ENCODE data around the gene TLDC2. TPM values are rescaled to one million over a fixed set of nuclear protein-coding genes. Genes with fewer than 3 reads are reported as not detected.
A peak's percentile ranks its signal among the peaks of the same experiment; 100 is the strongest.

Gene TLDC2
- total RNA-seq, 1 donor from 2014 or later: not detected

- H3K27me3 Mint-ChIP-seq (ENCODE audit: low read depth, unreplicated experiment): no peaks in the 10 kb centered on the region
- no peaks in the 10 kb centered on the region for H3K9me3 Mint-ChIP-seq (ENCODE audit: unreplicated experiment)
- H3K79me2 ChIP-seq (ENCODE audit: insufficient read depth, low read length): peaks cover 81% of the 10 kb centered on the region
- peaks cover 7% of the 10 kb centered on the region for H4K20me1 ChIP-seq (ENCODE audit: insufficient read depth, low read length)
- peaks cover 8% of the 10 kb centered on the region for H3K36me3 Mint-ChIP-seq (ENCODE audit: low read depth, unreplicated experiment)
- TF ChIP-seq CTCF (IDR thresholded peaks at IDR 0.05; ENCODE audit: insufficient read depth, low read depth, low read length) (no peak), EZH2 (IDR thresholded peaks at IDR 0.05; ENCODE audit: insufficient read depth, low read length) (no peak)
- H3K27ac ChIP-seq (ENCODE audit: low read depth, low read length): peak overlapping the region; percentile 88
- peak overlapping the region; percentile 87 for H3K27ac Mint-ChIP-seq (ENCODE audit: unreplicated experiment)
- H3K9ac ChIP-seq (ENCODE audit: low read length): peak overlapping the region; percentile 63
- no peaks in the 10 kb centered on the region for H3K9me3 ChIP-seq (ENCODE audit: insufficient read depth, low read depth, low read length)
- H3K36me3 ChIP-seq (ENCODE audit: insufficient read depth, low read length): no peaks in the 10 kb centered on the region
- H3K4me1 ChIP-seq (ENCODE audit: insufficient read depth, low read length): peaks cover 50% of the 10 kb centered on the region
- H3K4me1 Mint-ChIP-seq (ENCODE audit: low read depth, unreplicated experiment): peaks cover 23% of the 10 kb centered on the region
- H3K4me3 ChIP-seq (ENCODE audit: insufficient read depth, low read depth, low read length): no peak overlapping the region
- H3K4me3 Mint-ChIP-seq (ENCODE audit: unreplicated experiment): peak overlapping the region; percentile 54
- H2AFZ ChIP-seq (ENCODE audit: low read depth, low read length): no peak overlapping the region
- FAIRE-seq (no peak), DNase-seq (ENCODE audit: low read depth) (peak; percentile 91)
- H3K4me2 ChIP-seq (ENCODE audit: low read length): peak overlapping the region; percentile 1
- H3K27me3 ChIP-seq (ENCODE audit: insufficient read depth, low read length): no peaks in the 10 kb centered on the region
Measured at GRCh38 chr20:36847009-36847709, 28.8 kb upstream of the TLDC2 start.

GRCh38 chr20:36847710-36848040 lies 28.3 kb upstream of the TLDC2 start:
- H3K27me3 ChIP-seq (ENCODE audit: insufficient read depth, low read length): no peaks in the 10 kb centered on the region
- peak overlapping the region; percentile 73 for H3K4me2 ChIP-seq (ENCODE audit: low read length)
- no peak for TF ChIP-seq CTCF (IDR thresholded peaks at IDR 0.05; ENCODE audit: insufficient read depth, low read depth, low read length)
- no peak for TF ChIP-seq EZH2 (IDR thresholded peaks at IDR 0.05; ENCODE audit: insufficient read depth, low read length)
- H3K4me3 ChIP-seq (ENCODE audit: insufficient read depth, low read depth, low read length): no peak overlapping the region
- DNase-seq (ENCODE audit: low read depth) (no peak), FAIRE-seq (no peak)
- H4K20me1 ChIP-seq (ENCODE audit: insufficient read depth, low read length): peaks cover 7% of the 10 kb centered on the region
- H3K9ac ChIP-seq (ENCODE audit: low read length): peak overlapping the region; percentile 72
- Mint-ChIP-seq H3K4me3 (ENCODE audit: unreplicated experiment) (no peak overlapping the region), H3K4me1 (ENCODE audit: low read depth, unreplicated experiment) (peaks cover 23% of the 10 kb centered on the region), H3K27me3 (ENCODE audit: low read depth, unreplicated experiment) (no peaks in the 10 kb centered on the region), H3K27ac (ENCODE audit: unreplicated experiment) (peak overlapping the region; percentile 98), H3K9me3 (ENCODE audit: unreplicated experiment) (no peaks in the 10 kb centered on the region), H3K36me3 (ENCODE audit: low read depth, unreplicated experiment) (peaks cover 8% of the 10 kb centered on the region)
- no peaks in the 10 kb centered on the region for H3K9me3 ChIP-seq (ENCODE audit: insufficient read depth, low read depth, low read length)
- H3K4me1 ChIP-seq (ENCODE audit: insufficient read depth, low read length): peaks cover 55% of the 10 kb centered on the region
- no peak overlapping the region for H2AFZ ChIP-seq (ENCODE audit: low read depth, low read length)
- peaks cover 83% of the 10 kb centered on the region for H3K79me2 ChIP-seq (ENCODE audit: insufficient read depth, low read length)
- no peaks in the 10 kb centered on the region for H3K36me3 ChIP-seq (ENCODE audit: insufficient read depth, low read length)
- peak overlapping the region; percentile 88 for H3K27ac ChIP-seq (ENCODE audit: low read depth, low read length)

GRCh38 chr20:36848078-36848660 lies 27.8 kb upstream of the TLDC2 start:
- H3K4me2 ChIP-seq (ENCODE audit: low read length): peak overlapping the region; percentile 73
- Mint-ChIP-seq H3K27me3 (ENCODE audit: low read depth, unreplicated experiment) (no peaks in the 10 kb centered on the region), H3K27ac (ENCODE audit: unreplicated experiment) (peak overlapping the region; percentile 98), H3K9me3 (ENCODE audit: unreplicated experiment) (no peaks in the 10 kb centered on the region), H3K4me1 (ENCODE audit: low read depth, unreplicated experiment) (peaks cover 23% of the 10 kb centered on the region), H3K36me3 (ENCODE audit: low read depth, unreplicated experiment) (peaks cover 8% of the 10 kb centered on the region), H3K4me3 (ENCODE audit: unreplicated experiment) (peak overlapping the region; percentile 62)
- H3K27ac ChIP-seq (ENCODE audit: low read depth, low read length): peak overlapping the region; percentile 88
- H3K79me2 ChIP-seq (ENCODE audit: insufficient read depth, low read length): peaks cover 82% of the 10 kb centered on the region
- peaks cover 50% of the 10 kb centered on the region for H3K4me1 ChIP-seq (ENCODE audit: insufficient read depth, low read length)
- peaks cover 9% of the 10 kb centered on the region for H4K20me1 ChIP-seq (ENCODE audit: insufficient read depth, low read length)
- H3K36me3 ChIP-seq (ENCODE audit: insufficient read depth, low read length): no peaks in the 10 kb centered on the region
- no peaks in the 10 kb centered on the region for H3K9me3 ChIP-seq (ENCODE audit: insufficient read depth, low read depth, low read length)
- peak; percentile 93 for DNase-seq (ENCODE audit: low read depth)
- H3K4me3 ChIP-seq (ENCODE audit: insufficient read depth, low read depth, low read length): no peak overlapping the region
- peak overlapping the region; percentile 72 for H3K9ac ChIP-seq (ENCODE audit: low read length)
- no peaks in the 10 kb centered on the region for H3K27me3 ChIP-seq (ENCODE audit: insufficient read depth, low read length)
- TF ChIP-seq EZH2 (IDR thresholded peaks at IDR 0.05; ENCODE audit: insufficient read depth, low read length) (no peak), CTCF (IDR thresholded peaks at IDR 0.05; ENCODE audit: insufficient read depth, low read depth, low read length) (no peak)
- FAIRE-seq: peak; percentile 78
- H2AFZ ChIP-seq (ENCODE audit: low read depth, low read length): peak overlapping the region; percentile 15

All from astrocyte (in vitro differentiated cells and primary cell).